Keratinocyte (primary cell): ENCODE results near the gene TTC39C. TPM values are rescaled to one million over a fixed set of nuclear protein-coding genes. Genes with fewer than 3 reads are reported as not detected.

Experiments
- DNase-seq: peaks from one replicate; pipeline ENCODE4 v3.0.0-alpha.2; 2011; ENCODE audit warnings: low read depth, missing footprints, low spot score
- FAIRE-seq: peaks from 2 replicates; lab custom pipeline; 2011; peaks lifted over from hg19 to GRCh38; lab: Jason Lieb, UNC
- H2AFZ ChIP-seq: 2 replicates; pipeline ENCODE4 v1.6.0; 2012; ENCODE audit warnings: low read length, control low read depth, inconsistent platforms; ENCODE audit not compliant: control insufficient read depth
- H3K27ac ChIP-seq: 2 replicates; pipeline ENCODE4 v1.5.1; 2011; ENCODE audit warnings: low read length; ENCODE audit not compliant: control insufficient read depth, insufficient read depth
- H3K27me3 ChIP-seq: 3 replicates; pipeline ENCODE4 v1.6.0; 2011; ENCODE audit warnings: low read length; ENCODE audit not compliant: control insufficient read depth, insufficient read depth; ENCODE audit errors: extremely low read depth
- H3K36me3 ChIP-seq, 2 experiments: 2 replicates in 1 of 2; 3 replicates in 1 of 2; pipeline ENCODE4 v1.5.1; 2011; ENCODE audit warnings: low read length in 2 of 2, mild to moderate bottlenecking in 1 of 2; ENCODE audit not compliant: control insufficient read depth in 2 of 2, insufficient read depth in 2 of 2; ENCODE audit errors: extremely low read depth in 1 of 2
- H3K4me1 ChIP-seq: 3 replicates; pipeline ENCODE4 v1.5.1; 2011; ENCODE audit warnings: low read length; ENCODE audit not compliant: control insufficient read depth, insufficient read depth; ENCODE audit errors: extremely low read depth
- H3K4me2 ChIP-seq: 3 replicates; pipeline ENCODE4 v1.6.0; 2011; ENCODE audit warnings: low read depth, low read length; ENCODE audit not compliant: control insufficient read depth, insufficient read depth; ENCODE audit errors: extremely low read depth
- H3K4me3 ChIP-seq, 3 experiments: fragments of 200-600 bp in 1 of 3; sonication (generic) in 1 of 3; 2 replicates in 2 of 3; 3 replicates in 1 of 3; pipeline ENCODE4 v1.5.1; 2011 to 2016; ENCODE audit warnings: low read length in 3 of 3, mild to moderate bottlenecking in 3 of 3, control low read depth in 2 of 3, inconsistent platforms in 1 of 3, low read depth in 1 of 3, mixed read lengths in 1 of 3, mixed run types in 1 of 3, moderate library complexity in 1 of 3; ENCODE audit not compliant: control insufficient read depth in 2 of 3, insufficient read depth in 2 of 3; ENCODE audit errors: extremely low read depth in 1 of 3
- H3K79me2 ChIP-seq: 2 replicates; pipeline ENCODE4 v1.6.0; 2012; ENCODE audit warnings: low read length; ENCODE audit not compliant: control insufficient read depth, insufficient read depth
- H3K9ac ChIP-seq: 3 replicates; pipeline ENCODE4 v1.6.0; 2011; ENCODE audit warnings: low read length; ENCODE audit not compliant: control insufficient read depth, insufficient read depth; ENCODE audit errors: extremely low read depth
- H3K9me1 ChIP-seq: 3 replicates; pipeline ENCODE4 v1.6.0; 2011; ENCODE audit warnings: low read length; ENCODE audit not compliant: control insufficient read depth, insufficient read depth; ENCODE audit errors: extremely low read depth
- H3K9me3 ChIP-seq: 2 replicates; pipeline ENCODE4 v1.5.1; 2012; ENCODE audit warnings: low read depth, low read length; ENCODE audit not compliant: control insufficient read depth
- H4K20me1 ChIP-seq: 3 replicates; pipeline ENCODE4 v1.6.0; 2011; ENCODE audit warnings: low read length; ENCODE audit not compliant: control insufficient read depth, insufficient read depth; ENCODE audit errors: extremely low read depth
- CTCF ChIP-seq, 3 experiments: IDR thresholded peaks in 1 of 3; conservative IDR thresholded peaks in 1 of 3; optimal IDR thresholded peaks in 1 of 3; 2 replicates in 2 of 3; 3 replicates in 1 of 3; pipeline versions ENCODE3 to v1.5.1; 2011; ENCODE audit warnings: low read length in 3 of 3, mild to moderate bottlenecking in 3 of 3, moderate library complexity in 2 of 3, control low read depth in 1 of 3, inconsistent platforms in 1 of 3; ENCODE audit not compliant: insufficient read depth in 2 of 3; ENCODE audit errors: extremely low read depth in 1 of 3
- EZH2 ChIP-seq: IDR thresholded peaks from one replicate; pipeline ENCODE4 v1.6.1; 2012; ENCODE audit warnings: inconsistent platforms, mild to moderate bottlenecking, low read length, moderate library complexity
- dilution Hi-C: fragments of 300-500 bp; cut with MboI; formaldehyde crosslinking; loops from one replicate; pipeline ENCODE4 v1.7.0; 2020; ENCODE audit warnings: low sequenced_read_pairs; ENCODE audit not compliant: extremely low pct_ligation_motif_present
- polyA plus RNA-seq, 5 experiments: library from polyadenylated mRNA; depleted of rRNA in 3 of 5; stranded (reverse) in 3 of 5; stranded (forward) in 1 of 5; unstranded in 1 of 5; fragments of >200 nt; gene quantifications; 1 replicate in 1 of 5; 2 replicates in 3 of 5; 3 replicates in 1 of 5; pipeline versions ENCODE4 v1.2.1 to v1.2.3, GENCODE V29; 2011 to 2012; ENCODE audit warnings: missing spikeins in 2 of 5, low read depth in 1 of 5, low replicate concordance in 1 of 5

Gene TTC39C
- polyA plus RNA-seq, 1 donor (not counting 4 experiments of a cell fraction or from before 2014, with no cell fraction given): 26.8 TPM

GRCh38 chr18:24170360-24170759 lies 155.8 kb downstream of the TTC39C start:
- Histone ChIP-seq H4K20me1 (no peaks in the 10 kb centered on the region), H3K27ac (no peak overlapping the region), H3K4me1 (no peaks in the 10 kb centered on the region), H3K4me3 (no peak overlapping the region), H3K9me1 (no peaks in the 10 kb centered on the region), H3K27me3 (no peaks in the 10 kb centered on the region), H2AFZ (no peak overlapping the region), H3K36me3 (peaks cover 3 to 6% of the 10 kb centered on the region in 2 experiments), H3K9ac (no peak overlapping the region), H3K4me2 (no peak overlapping the region), H3K79me2 (no peaks in the 10 kb centered on the region), H3K9me3 (no peaks in the 10 kb centered on the region)
- DNase-seq (no peak), FAIRE-seq (no peak)
- no peak for TF ChIP-seq EZH2
- TF ChIP-seq CTCF (optimal IDR thresholded peaks at IDR 0.05 in 1 of 3, IDR thresholded peaks at IDR 0.05 in 1 of 3, conservative IDR thresholded peaks at IDR 0.05 in 1 of 3; ENCODE audit: extremely low read depth in 1 of 3, insufficient read depth in 2 of 3, low read length in 3 of 3): no peak
- dilution Hi-C loops: no loop called here

DNA sequence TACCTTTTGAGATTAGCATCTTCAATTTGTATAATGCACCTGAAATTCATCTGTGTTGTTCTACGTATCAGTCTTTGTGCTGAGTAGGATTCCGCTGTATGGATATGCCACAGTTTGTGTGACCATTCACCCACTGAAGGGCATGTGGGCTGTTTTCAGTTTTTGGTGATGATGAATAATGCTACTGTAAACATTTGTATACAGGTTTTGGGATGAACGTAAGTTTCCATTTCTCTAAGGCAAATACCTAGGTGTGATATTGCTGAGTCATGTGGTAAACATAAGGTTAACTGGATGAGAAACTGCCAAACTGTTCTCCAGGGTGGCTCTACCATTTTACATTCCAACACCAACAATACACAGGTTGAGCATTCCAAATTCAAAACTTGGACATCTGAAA lies 159.4 kb downstream of the TTC39C start:
- no peak for DNase-seq
- Histone ChIP-seq H4K20me1 (no peaks in the 10 kb centered on the region), H3K36me3 (peaks cover 2 to 3% of the 10 kb centered on the region in 2 experiments), H2AFZ (no peak overlapping the region), H3K4me3 (no peak overlapping the region), H3K9me3 (no peaks in the 10 kb centered on the region), H3K79me2 (no peaks in the 10 kb centered on the region), H3K9ac (no peak overlapping the region), H3K4me1 (no peaks in the 10 kb centered on the region), H3K27me3 (no peaks in the 10 kb centered on the region), H3K4me2 (no peak overlapping the region), H3K27ac (no peak overlapping the region), H3K9me1 (no peaks in the 10 kb centered on the region)
- FAIRE-seq: no peak
- dilution Hi-C loops: no loop called here
- TF ChIP-seq CTCF (optimal IDR thresholded peaks at IDR 0.05 in 1 of 3, IDR thresholded peaks at IDR 0.05 in 1 of 3, conservative IDR thresholded peaks at IDR 0.05 in 1 of 3; ENCODE audit: extremely low read depth in 1 of 3, insufficient read depth in 2 of 3, low read length in 3 of 3): no peak
- no peak for TF ChIP-seq EZH2
